GM12878 (cell line): Measurements from ENCODE around the gene LRRC27.

Experiments used
- CREB1 ChIP-seq: IDR thresholded peaks from 2 replicates; pipeline ENCODE4 v1.6.1; 2012; ENCODE audit warnings: low read depth, mild to moderate bottlenecking, inconsistent platforms
- EP300 ChIP-seq, 2 experiments: fragments of 150-350 bp in 1 of 2; IDR thresholded peaks; 2 replicates each; pipeline ENCODE4 v1.6.1; 2011 to 2012; ENCODE audit warnings: low read depth in 2 of 2, low read length in 2 of 2, borderline replicate concordance in 1 of 2, improper control_type of control experiment in 1 of 2, inconsistent platforms in 1 of 2; ENCODE audit not compliant: control insufficient read depth in 1 of 2
- FOXK2 ChIP-seq: fragments of 450-650 bp; IDR thresholded peaks from 2 replicates; pipeline ENCODE4 v1.6.1; 2017; ENCODE audit warnings: mild to moderate bottlenecking, moderate library complexity
- POLR2A ChIP-seq: IDR thresholded peaks from 2 replicates; pipeline ENCODE4 v1.6.1; 2011; ENCODE audit warnings: low read depth, mild to moderate bottlenecking, low read length
- POLR2AphosphoS2 ChIP-seq: IDR thresholded peaks from 2 replicates; pipeline ENCODE4 v1.6.1; 2011; ENCODE audit warnings: low read depth, mild to moderate bottlenecking, low read length, improper control_type of control experiment, moderate library complexity
- POLR2AphosphoS5 ChIP-seq: IDR thresholded peaks from 2 replicates; pipeline ENCODE4 v1.6.1; 2011; ENCODE audit warnings: mild to moderate bottlenecking, low read length, inconsistent platforms
- RFX5 ChIP-seq: IDR thresholded peaks from 2 replicates; pipeline ENCODE4 v1.6.1; 2011; ENCODE audit warnings: low read depth, low read length, improper control_type of control experiment
- SPI1 ChIP-seq: IDR thresholded peaks from 2 replicates; pipeline ENCODE4 v1.6.1; 2011; ENCODE audit warnings: low read depth, mild to moderate bottlenecking, low read length, moderate library complexity, borderline replicate concordance; ENCODE audit not compliant: insufficient read depth
- SRF ChIP-seq, 2 experiments: IDR thresholded peaks; 2 replicates each; pipeline ENCODE4 v1.6.1; 2011; ENCODE audit warnings: low read depth in 2 of 2, low read length in 2 of 2, mild to moderate bottlenecking in 1 of 2, moderate library complexity in 1 of 2
- TAF1 ChIP-seq: IDR thresholded peaks from 2 replicates; pipeline ENCODE4 v1.6.1; 2011; ENCODE audit warnings: mild to moderate bottlenecking, low read depth, low read length, borderline replicate concordance
- ZNF207 ChIP-seq: fragments of 450-650 bp; IDR thresholded peaks from 2 replicates; pipeline ENCODE4 v1.6.1; 2014; ENCODE audit warnings: antibody characterized with exemption, mild to moderate bottlenecking, borderline replicate concordance
- TF ChIP-seq, protein P1 (sequence below): IDR thresholded peaks from 2 replicates; pipeline ENCODE4 v1.6.1; 2011; ENCODE audit warnings: low read depth, mild to moderate bottlenecking, low read length, moderate library complexity, borderline replicate concordance; ENCODE audit errors: extremely low read depth
- TF ChIP-seq, protein P2 (sequence below), 3 experiments: IDR thresholded peaks in 2 of 3; conservative IDR thresholded peaks in 1 of 3; 2 replicates each; pipeline ENCODE4 v1.5.1; 2011; ENCODE audit warnings: low read depth in 3 of 3, low read length in 3 of 3, mild to moderate bottlenecking in 3 of 3, control low read depth in 2 of 3, moderate library complexity in 2 of 3, inconsistent platforms in 1 of 3, mixed read lengths in 1 of 3; ENCODE audit not compliant: control insufficient read depth in 2 of 3, insufficient read depth in 1 of 3; ENCODE audit errors: extremely low read depth in 1 of 3

DNA sequence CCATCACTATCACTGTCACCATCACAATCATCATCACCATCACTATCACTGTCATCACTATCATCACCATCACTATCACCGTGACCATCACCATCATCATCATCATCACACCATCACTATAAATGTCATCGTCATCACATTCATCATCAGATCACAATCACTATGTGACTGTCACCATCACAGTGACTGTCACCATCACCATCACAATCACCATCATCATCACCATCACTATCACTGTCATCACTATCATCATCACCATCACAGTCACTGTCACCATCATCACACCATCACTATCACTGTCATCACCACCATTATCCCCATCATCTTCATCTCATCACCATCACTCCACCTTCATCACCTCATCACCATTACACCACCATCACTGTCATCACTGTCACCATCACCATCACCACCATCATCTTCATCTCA is 96.0 kb downstream of the LRRC27 start:
- TF ChIP-seq, protein P1, sequence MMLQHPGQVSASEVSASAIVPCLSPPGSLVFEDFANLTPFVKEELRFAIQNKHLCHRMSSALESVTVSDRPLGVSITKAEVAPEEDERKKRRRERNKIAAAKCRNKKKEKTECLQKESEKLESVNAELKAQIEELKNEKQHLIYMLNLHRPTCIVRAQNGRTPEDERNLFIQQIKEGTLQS: no peak
- TF ChIP-seq, protein P2, sequence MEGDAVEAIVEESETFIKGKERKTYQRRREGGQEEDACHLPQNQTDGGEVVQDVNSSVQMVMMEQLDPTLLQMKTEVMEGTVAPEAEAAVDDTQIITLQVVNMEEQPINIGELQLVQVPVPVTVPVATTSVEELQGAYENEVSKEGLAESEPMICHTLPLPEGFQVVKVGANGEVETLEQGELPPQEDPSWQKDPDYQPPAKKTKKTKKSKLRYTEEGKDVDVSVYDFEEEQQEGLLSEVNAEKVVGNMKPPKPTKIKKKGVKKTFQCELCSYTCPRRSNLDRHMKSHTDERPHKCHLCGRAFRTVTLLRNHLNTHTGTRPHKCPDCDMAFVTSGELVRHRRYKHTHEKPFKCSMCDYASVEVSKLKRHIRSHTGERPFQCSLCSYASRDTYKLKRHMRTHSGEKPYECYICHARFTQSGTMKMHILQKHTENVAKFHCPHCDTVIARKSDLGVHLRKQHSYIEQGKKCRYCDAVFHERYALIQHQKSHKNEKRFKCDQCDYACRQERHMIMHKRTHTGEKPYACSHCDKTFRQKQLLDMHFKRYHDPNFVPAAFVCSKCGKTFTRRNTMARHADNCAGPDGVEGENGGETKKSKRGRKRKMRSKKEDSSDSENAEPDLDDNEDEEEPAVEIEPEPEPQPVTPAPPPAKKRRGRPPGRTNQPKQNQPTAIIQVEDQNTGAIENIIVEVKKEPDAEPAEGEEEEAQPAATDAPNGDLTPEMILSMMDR (IDR thresholded peaks at IDR 0.05 in 2 of 3, conservative IDR thresholded peaks at IDR 0.05 in 1 of 3; ENCODE audit: control insufficient read depth in 2 of 3, extremely low read depth in 1 of 3, insufficient read depth in 1 of 3, low read depth in 3 of 3, low read length in 3 of 3): no peak
- TF ChIP-seq POLR2A (no peak), SPI1 (no peak), POLR2AphosphoS5 (no peak), FOXK2 (no peak), CREB1 (no peak), ZNF207 (no peak), TAF1 (no peak), RFX5 (no peak), POLR2AphosphoS2 (no peak), EP300 (IDR thresholded peaks at IDR 0.05; ENCODE audit: borderline replicate concordance in 1 of 2, control insufficient read depth in 1 of 2, low read depth in 2 of 2, low read length in 2 of 2) (no peak), SRF (IDR thresholded peaks at IDR 0.05; ENCODE audit: low read depth in 2 of 2, low read length in 2 of 2) (no peak)
